ENCODE measurements around the gene TTBK2.

Gene TTBK2

GRCh38 chr15:42692997-42693396 lies 227.6 kb downstream of the TTBK2 start:
- DNase-seq (ENCODE audit: low spot score): no peak

- no peak for DNase-seq (ENCODE audit: low spot score)
Measured at GRCh38 chr15:42692536-42692935, 228.0 kb downstream of the TTBK2 start.

- no peak for DNase-seq (ENCODE audit: low spot score)
Measured at GRCh38 chr15:42691770-42692169, 228.8 kb downstream of the TTBK2 start.

- DNase-seq (ENCODE audit: low spot score): no peak
Measured at GRCh38 chr15:42691308-42691707, 229.3 kb downstream of the TTBK2 start.

Data from CD4-positive, alpha-beta T cell treated with Interleukin-15 for 4 hours (primary cell).